GM21515 (cell line): ENCODE data around the gene LRMDA.
"Not testable (repeated sequence)": the region's sequence is repeated elsewhere in the genome, so short reads cannot be mapped to it uniquely, and the experiment has no call there.

Source experiments
- ATAC-seq: cut with Tn5 transposase; IDR thresholded peaks from one replicate; pipeline ENCODE4 v1.9.1; 2021; ENCODE audit not compliant: unreplicated experiment

LRMDA gene

DNA sequence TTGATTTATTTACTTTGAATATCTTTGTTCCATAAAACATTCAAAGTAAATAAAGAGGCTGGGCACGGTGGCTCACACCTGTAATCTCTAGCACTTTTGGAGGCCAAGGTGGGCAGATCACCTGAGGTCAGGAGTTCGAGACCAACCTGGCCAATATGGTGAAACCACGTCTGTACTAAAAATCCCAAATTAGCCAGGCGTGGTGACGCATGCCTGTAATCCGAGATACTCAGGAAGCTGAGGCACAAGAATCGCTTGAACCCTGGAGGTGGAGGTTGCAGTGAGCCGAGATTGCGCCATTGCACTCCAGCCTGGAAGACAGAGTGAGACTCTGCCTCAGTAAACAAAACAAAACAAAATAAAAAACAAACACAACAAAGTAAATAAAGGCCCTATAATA lies 1153.0 kb downstream of the LRMDA start:
- ATAC-seq: not testable (repeated sequence)
